Measurements from ENCODE around the gene FHOD3. TPM values are rescaled to one million over a fixed set of nuclear protein-coding genes. Genes with fewer than 3 reads are reported as not detected.

Gene FHOD3
- total and polyA plus RNA-seq, 2 experiments from 2014 or later = 2.7 to 8.7 TPM

- no peak for TF ChIP-seq ZNF462 (CRISPR knock-in tag; IDR thresholded peaks at IDR 0.05)
- no peak for TF ChIP-seq JUNB (IDR thresholded peaks at IDR 0.05; ENCODE audit: unreplicated experiment)
- no peak for TF ChIP-seq STAT1 (IDR thresholded peaks at IDR 0.05; ENCODE audit: unreplicated experiment)
These were observed 473.7 kb downstream of the FHOD3 start (continued) for GRCh38 chr18:36771245-36771644.

GRCh38 chr18:36772241-36772723, 474.8 kb downstream of the FHOD3 start:
- Histone ChIP-seq H2AFZ (no peak overlapping the region), H3F3A (replicated peaks; ENCODE audit: low read depth) (no peaks in the 10 kb centered on the region), H3K4me1 (ENCODE audit: insufficient read depth) (0 out of 2 replicates have a peak, but pooled peaks cover 6% of the 10 kb centered on the region), H3K79me2 (replicated peaks; ENCODE audit: insufficient read depth) (no peaks in the 10 kb centered on the region), H3K4me3 (no peak overlapping the region), H3K27me3 (ENCODE audit: insufficient read depth) (no peaks in the 10 kb centered on the region), H3K9me2 (ENCODE audit: insufficient read depth) (no peaks in the 10 kb centered on the region), H4K20me1 (replicated peaks; ENCODE audit: insufficient read depth) (no peaks in the 10 kb centered on the region), H3K36me3 (ENCODE audit: insufficient read depth) (no peaks in the 10 kb centered on the region), H3K27ac (ENCODE audit: low read depth) (no peak overlapping the region), H3K4me2 (no peak overlapping the region)
- ATAC-seq (no peak), DNase-seq (ENCODE audit: low spot score) (no peak)
- Mint-ChIP-seq H3K4me3 (no peak overlapping the region), H3K36me3 (ENCODE audit: low read depth) (no peaks in the 10 kb centered on the region), H3K27ac (no peak overlapping the region), H3K9me3 (no peaks in the 10 kb centered on the region), H3K27me3 (ENCODE audit: insufficient read depth, low read depth, poor library complexity) (peaks cover 5% of the 10 kb centered on the region), H3K4me1 (peaks cover 11% of the 10 kb centered on the region)
- no peak for TF ChIP-seq JUNB (IDR thresholded peaks at IDR 0.05; ENCODE audit: unreplicated experiment)
- no peak for TF ChIP-seq EZH2 (IDR thresholded peaks at IDR 0.05; ENCODE audit: low read depth, unreplicated experiment)
- TF ChIP-seq ZNF114 (CRISPR knock-in tag; IDR thresholded peaks at IDR 0.05) = no peak
- TF ChIP-seq NANOG (IDR thresholded peaks at IDR 0.05; ENCODE audit: borderline replicate concordance) = no peak
- TF ChIP-seq REST (IDR thresholded peaks at IDR 0.05; ENCODE audit: unreplicated experiment) = no peak
- no peak for TF ChIP-seq CTCF (conservative IDR thresholded peaks at IDR 0.05; ENCODE audit: low read depth in 2 of 2)
- TF ChIP-seq ETS1 (IDR thresholded peaks at IDR 0.05) = no peak
- TF ChIP-seq CREB1 (CRISPR knock-in tag; IDR thresholded peaks at IDR 0.05; ENCODE audit: low read depth) = no peak
